GM21390 (cell line): ENCODE data around the gene CLCN6.

Experiments
- ATAC-seq: cut with Tn5 transposase; IDR thresholded peaks from one replicate; pipeline ENCODE4 v1.9.1; 2021; ENCODE audit not compliant: unreplicated experiment

Gene CLCN6

GRCh38 chr1:11778844-11779623 is 27.0 kb upstream of the CLCN6 start:
- no peak for ATAC-seq

DNA sequence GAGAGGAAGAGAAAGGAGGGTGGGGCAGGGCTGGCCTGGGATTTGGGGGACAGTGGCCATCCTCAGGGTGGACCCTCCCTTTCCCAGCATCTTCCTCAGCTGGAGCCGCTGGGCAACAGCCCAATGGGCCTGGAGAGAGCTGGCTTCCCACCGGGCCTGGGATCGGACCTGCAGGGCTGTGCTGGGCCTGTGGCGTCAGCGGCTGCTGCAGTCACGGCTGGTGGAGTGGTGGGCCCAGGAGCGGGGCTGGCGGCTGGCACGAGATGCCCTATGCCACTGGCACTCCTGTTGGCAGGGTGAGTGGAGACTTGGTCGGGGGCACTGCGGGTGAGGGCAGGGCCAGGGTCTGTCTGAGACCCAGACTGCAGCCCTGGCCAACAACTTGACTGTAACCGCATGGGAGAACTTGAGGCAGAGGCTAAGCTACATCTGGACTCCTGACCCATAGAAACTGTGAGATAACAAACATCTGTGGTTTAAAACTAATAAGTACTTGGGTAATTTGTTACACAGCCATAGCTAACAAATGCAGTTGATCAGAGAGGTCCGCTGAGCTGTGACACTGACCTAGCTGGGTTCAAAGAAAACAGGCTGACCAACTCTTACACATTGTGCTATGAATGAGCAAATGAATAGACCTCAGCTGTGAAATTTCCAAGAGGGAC is 26.1 kb upstream of the CLCN6 start:
- no peak for ATAC-seq

DNA sequence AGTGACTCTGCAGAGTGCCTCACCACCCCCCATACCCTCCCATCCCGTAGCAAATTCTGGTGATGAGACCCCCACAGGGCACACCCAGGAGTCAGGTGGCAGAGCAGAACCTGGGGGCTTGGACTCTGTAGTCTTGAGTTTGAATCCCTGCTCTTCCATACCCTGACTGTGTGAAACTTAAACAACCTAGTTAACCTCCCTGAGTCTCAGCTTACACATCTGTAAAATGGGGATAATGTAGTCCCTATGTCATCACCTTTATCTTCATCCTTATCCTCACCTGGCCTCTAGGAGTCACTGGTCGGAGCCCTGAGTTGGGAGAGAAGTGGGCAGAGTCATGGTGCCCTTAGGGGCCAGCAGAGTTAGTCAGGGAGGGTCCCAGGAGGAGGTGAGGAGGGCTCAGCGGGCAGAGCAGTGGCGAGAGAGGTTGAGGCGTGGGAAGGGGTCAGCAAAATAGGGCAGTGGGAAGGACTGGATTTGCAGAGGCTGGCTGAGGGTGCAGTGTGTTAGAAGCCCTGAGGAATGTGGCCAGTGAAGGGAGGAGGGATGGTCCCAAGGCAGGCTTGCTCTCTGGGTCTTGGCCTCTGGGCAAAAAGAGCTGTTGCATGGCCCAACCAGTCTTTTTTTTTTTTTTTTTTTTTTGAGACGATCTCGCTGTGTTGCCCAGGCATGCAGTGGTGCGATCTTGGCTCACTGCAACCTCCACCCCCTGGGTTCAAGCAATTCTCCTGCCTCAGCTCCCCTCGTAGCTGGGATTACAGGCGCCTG is 25.4 kb upstream of the CLCN6 start:
- no peak for ATAC-seq

DNA sequence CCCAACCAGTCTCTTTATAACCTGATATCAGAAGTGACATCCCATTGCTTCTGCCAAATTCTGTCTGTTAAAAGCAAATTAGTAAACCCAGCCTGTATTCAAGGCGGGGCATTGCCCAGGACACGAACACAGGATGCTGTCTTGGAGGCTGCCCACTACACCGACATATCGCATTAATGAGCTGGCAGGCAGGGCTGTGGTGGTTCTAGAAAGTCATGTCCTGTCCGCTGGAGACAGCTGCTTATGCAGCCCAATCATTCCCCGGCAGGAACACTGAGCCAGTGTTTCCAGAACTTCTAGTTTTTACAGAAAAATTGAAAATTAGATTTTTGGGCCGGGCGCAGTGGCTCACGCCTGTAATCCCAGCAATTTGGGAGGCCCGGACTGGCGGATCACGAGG is 24.7 kb upstream of the CLCN6 start:
- ATAC-seq, result no peak

- ATAC-seq, result no peak
Observed at GRCh38 chr1:11782127-11782708, 23.8 kb upstream of the CLCN6 start.

DNA sequence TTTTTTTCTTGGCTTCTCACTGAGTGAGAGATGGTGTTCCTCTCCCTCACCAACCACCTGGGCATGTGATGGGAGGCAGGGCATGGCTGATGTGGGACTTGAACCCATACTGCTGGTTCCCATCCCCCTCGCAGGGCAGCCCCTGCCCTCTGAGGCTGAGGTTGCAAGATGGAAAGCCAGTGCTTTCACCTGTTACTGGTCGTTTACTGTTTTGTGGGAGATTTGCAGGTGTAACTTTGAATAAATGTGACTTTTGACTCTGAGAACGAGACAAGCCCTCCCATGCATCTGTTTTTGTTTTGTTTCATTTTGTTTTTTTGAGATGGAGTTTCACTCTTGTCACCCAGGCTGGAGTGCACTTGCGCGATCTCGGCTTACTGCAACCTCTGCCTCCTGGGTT is 22.4 kb upstream of the CLCN6 start:
- ATAC-seq, result no peak

- ATAC-seq, result no peak
Observed at GRCh38 chr1:11784256-11784992, 21.6 kb upstream of the CLCN6 start.

- ATAC-seq, result no peak
Observed at GRCh38 chr1:11784993-11785769, 20.8 kb upstream of the CLCN6 start.

DNA sequence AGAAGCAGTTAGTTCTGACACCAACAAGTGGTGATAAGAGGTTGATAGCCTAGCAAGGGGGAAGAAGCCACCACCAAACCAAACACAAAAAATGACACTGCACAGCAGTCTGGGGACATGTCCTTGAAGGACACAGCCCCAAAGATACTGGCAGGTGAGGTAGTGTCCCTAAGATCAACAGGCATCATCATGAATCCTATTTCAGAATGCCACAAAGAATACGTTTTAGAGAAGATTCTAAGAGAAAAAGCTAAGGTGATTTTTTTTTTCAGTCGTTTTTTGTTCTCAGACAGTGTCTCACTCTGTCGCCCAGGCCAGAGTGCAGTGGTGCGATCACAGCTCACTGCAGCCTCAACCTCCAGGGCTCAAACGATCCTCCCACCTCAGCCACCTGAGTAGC is 19.8 kb upstream of the CLCN6 start:
- ATAC-seq, result no peak

GRCh38 chr1:11787251-11787803 is 18.7 kb upstream of the CLCN6 start:
- ATAC-seq, result no peak

DNA sequence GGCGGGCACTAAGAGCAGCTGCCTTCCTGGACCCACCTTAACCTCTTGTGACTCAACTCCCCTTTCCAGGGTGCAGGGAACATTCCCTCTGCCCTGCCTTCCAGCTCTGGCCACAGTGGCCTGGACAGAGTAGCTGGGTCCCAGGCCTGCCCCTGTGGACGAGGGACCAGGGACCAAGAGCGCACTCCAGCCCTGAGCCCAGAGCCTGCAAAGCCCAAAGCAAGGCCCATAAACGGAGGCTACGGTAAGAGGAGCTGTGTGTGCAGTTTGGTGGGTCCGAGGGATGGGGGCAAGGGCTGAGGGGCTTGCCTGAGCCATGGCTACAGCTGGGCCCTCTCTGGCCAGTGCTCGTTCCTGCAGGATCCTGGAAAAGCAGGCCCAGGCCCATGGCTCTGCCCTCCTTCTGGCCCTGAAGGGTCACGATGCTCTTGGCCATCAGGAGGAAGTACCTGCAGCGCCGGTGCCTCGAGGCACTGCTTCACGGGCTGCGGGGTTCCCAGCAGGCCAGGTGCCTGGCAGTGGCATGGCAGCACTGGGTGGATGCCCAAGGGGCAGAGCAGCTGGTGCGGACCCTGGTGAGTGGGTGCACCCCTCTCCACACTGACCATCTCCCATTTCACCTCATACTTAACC is 18.1 kb upstream of the CLCN6 start:
- no peak for ATAC-seq

DNA sequence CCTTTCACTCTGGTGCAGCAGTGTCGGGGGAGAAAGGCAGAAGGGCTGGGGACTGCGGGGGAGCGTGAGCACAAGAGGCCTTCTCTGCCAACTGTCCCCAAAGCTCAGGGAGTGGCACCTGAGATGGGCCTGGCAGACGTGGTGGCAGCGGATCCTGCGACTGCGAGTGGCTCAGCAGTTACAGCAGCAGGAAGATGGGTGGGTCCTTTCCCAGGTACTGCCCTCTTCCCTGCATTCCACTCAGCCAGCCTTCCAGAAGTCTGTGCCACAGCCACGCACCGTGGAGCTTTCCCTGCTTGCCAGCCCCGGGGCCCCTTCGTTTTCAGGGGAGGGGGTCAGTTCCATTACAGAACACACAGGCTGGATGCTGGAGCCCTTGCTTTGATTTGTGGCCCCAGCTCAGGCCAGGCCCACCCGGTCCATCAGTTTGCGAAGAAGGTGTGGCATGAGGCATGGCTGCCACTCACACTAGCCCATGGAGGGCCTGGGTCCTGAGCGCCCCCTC is 17.4 kb upstream of the CLCN6 start:
- no peak for ATAC-seq

- ATAC-seq, result no peak
Observed at GRCh38 chr1:11789126-11790067, 16.6 kb upstream of the CLCN6 start.

DNA sequence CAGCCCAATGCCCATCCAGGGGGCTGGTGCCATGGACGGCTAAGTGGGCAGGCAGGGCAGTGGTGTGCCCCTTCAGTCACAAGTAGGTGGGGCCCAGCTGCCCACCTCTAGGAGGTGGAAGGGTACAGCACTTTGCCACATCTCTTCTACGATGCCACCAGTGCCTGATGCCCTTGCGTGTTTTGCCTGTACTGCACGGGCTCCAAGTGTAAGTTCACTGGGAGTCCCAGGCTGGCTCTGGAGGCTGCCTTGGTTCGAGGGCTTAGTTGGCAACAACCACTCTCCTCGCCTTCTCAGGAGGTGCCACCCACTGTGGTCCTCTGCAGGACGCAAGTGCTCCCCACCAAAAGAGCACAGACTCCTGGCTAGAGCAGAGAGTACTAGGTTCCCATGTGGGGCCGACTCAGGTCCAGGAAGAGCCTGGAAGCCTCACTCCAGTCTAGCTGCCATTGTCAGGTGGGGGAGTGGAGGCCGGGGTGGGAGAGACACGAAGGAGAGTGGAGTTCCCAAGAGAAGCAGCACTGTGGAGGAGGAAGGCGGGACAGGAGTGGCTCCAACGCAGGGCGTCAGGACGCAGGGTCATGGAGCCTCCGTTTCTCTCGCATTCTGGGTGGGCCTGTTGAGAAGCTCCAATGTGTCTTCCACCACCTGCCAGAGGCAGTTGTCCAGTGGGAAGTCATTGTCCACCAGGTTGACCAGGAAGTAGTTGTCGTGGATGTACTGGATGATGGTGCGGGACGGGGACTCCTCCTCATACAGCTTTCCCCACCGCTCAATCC is 15.7 kb upstream of the CLCN6 start:
- no peak for ATAC-seq

DNA sequence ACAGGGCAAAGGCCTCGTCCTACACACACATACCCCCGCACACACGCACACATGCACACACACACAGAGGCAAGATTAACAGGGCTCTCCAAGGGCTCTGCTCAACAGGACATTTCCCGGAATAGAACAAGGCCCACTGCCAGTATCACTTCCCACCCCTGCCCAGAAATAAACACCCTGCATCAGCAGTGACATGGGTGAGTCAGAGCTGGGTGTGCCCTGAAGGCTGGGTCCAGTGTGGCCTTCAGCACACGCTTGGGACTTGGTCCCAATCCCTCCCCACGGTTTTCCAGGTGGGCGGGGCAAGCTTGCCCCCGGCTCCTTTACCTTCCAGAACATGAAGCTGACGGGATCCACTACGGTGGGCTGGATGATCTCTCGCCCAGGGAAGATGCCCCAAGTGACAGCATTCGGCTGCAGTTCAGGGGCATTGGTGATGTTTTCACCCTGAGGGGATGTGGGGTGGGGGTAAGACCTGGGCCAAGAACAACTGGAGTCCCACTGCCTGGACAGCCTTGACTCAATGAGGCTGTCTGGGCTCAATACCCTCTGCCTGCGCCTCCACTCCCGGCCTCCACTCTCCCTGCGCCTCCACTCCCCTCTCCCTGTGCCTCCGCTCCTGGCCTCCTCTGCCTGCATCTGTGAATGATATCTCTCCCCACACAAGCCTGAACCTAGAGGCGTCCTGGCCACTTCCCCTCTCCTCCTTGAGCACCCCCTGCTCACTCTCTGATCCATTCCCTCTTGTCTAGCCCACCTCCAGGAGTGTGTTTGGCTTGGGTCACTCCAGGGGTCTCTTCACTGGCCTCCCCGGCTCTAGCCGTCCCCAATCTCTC is 14.9 kb upstream of the CLCN6 start:
- ATAC-seq, result no peak

DNA sequence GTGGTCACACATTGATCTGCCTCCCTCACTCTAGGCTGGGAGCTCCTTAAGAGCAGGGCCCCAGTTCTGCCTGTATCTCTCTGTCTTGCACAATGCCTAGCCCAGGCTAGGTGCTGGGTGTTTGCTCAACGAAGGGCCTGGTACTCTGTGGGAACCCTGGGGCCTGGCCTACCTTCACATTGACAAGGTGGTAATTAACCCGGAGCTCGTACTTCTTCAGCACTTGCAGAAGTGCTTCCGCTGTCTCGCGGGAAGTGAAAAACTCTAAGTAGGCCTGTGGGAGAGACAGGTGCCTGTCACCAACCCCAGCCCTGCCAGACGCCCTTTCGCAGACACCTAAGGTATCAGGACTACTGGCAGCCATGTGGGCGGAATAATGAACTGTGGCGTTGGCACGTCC is 13.9 kb upstream of the CLCN6 start:
- no peak for ATAC-seq
